NCI-H2171 (cell line): ENCODE results near the gene C14orf180.

Source experiments
- DNase-seq: peaks from one replicate; lab custom pipeline; 2025; lab: John Stamatoyannopoulos, UW

The C14orf180 gene

DNA sequence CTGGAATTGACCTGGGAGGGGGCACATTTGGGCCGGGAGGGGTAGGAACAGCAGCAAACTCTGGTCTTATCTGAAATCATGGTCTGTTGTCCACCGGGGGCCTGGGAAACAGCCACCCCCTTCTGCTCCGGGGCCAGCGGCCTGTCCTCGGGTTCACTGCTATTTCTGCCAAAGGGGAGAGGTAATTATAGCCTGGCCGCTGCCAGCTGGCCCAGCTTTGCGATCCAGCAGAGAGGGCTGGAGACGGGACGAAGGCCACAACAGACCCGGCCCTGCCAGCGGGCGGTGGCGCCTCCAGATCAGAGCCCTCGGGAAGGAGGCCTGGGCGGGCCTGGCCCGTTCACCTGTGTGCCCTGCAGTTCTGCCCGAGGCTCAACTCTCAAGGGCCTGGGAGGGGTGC is at the start of gene C14orf180:
Gene C14orf180 (plus strand): TSS at position 258 of the 400 bp plus-strand sequence. CDS start 6,667 bp downstream, outside the sequence.
- no peak for DNase-seq

DNA sequence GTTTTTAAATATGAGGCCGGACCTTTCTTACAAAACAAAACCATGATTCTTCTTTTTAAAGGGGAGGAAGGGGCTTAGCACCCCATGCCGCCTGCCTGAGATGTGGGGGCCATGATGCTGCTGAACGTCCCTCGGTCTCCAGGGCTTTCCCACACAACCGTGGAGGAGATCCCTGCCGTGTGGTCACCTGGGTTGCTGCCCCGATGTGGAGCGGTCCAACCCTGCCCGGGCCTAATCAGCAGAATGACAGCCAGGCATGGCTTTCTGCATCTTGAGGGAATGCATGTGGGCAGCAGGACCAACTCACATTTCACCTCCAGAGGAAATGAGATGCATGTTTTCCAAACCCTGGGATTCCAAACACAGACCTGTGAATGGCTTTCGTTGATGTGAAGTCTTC is 48.9 kb upstream of the C14orf180 start:
- DNase-seq, result no peak

DNA sequence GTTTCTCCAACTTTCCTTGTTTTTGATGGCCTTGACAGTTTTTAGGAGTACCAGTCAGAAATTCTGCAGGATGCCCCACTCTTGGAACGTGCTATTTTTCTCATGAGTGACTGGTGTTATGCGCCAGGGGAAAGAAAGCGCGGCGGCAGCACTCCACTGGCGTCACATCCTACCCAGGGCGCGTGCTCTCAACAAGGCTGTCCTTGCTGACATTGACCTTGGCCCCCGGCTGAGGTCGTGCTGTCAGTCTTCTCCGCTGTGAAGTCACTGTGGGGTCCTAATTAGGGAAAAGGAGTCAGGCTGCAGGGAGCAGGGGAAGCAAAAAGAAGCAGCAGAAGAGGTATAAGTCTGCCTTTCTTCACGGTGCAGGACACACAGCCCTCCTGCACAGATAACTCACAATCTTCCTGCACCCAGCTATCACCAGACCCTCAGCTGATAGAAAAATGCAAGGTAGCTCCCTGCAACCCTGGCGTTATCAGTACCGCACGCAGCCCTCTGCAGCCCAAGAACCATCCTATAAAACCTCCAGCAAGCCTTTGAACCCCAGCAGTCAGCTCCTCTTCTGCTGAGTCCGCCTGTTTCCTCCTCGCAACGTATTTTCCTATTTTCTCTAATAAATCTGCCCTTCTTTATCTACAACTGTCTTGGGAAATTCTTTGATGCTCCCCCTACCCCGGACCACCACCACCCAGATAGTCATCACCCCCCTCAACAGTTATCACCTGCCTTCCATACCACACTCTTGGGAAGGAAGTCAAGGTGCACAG is 48.0 kb upstream of the C14orf180 start:
- DNase-seq, result no peak

DNA sequence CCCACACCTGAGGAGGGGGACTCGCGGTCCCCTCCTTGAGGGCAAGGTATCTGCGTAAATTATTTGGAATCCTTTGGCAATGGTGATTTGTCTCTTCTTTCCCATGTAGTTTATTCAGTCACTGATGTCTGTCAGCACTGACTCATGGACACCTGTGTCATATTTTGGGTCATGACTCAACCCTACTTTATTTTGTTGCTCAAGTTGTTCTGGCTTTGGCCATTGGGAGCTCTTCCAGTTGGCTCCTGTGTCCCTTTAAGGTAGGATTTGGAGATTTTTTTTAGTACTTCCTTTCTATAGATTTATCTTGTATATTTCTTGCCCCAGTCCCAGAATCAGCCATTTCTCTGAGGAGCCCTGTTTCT is 47.4 kb upstream of the C14orf180 start:
- no peak for DNase-seq

DNA sequence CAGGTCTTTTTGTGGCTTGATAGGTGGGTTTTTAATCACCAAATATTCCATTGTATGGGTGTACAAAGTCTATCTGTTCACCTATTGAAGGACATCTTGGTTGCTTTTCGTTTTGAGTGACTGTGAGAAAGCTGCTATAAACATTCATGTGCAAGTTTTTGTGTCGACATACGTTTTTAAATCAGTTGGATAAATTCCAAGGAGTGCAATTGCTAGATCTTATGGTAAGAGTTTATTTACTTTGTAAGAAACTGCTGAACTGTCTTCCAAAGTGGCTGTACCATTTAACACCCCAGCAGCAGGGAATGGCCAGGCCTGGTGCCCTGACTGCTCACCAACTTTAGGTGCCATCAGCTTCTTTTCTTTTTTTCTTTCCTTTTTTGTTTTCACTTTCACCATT is 45.5 kb upstream of the C14orf180 start:
- no peak for DNase-seq

DNA sequence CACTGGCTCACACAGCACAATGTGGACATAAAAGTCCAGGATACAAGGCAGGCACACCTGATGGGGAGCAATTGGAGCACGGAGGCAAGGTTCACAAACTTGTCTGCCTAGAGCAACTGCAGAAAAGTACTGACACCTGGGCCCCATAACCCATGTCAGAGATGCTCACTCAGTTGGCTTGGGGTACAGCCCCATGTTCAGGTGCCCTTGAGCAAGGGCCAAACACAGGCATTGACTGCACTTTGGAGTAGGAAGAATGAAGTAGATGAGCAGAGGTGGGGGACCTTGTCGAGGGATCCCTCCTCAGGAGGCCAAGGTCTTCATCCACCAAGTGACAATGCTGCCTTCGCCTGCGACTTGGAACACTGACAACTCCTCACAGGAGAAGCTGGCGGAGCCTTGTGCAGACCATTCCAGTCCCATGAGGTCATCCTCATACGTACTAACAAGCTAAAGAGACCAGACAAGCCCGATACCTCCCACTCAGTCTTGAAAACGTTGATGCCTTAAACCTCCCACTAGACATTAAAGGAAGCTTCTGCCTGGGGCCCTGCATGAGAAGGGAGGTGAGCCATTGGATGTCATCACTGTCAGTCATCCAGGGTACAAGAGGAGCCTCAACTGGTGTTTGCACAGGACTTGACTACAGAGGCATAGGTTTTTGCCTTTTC is 42.5 kb upstream of the C14orf180 start:
- no peak for DNase-seq

DNA sequence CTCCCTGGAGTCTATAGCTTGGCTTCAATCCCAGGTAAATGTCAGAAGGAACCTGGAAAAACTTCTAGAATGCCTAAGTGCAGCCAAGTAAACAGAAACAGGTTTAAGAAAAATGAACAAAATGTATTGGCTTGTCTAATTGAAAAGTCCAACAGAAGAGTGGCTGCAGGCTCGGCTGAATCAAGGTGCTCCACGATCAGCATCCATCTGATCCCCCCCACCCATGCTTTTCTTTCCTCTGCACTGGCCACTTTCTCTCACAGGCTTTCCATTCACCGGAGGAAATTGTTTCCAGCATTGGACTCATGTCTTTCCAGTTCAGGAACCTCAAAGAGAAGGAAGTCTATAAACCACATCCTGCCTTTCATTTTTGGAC is 42.0 kb upstream of the C14orf180 start:
- DNase-seq, result no peak

DNA sequence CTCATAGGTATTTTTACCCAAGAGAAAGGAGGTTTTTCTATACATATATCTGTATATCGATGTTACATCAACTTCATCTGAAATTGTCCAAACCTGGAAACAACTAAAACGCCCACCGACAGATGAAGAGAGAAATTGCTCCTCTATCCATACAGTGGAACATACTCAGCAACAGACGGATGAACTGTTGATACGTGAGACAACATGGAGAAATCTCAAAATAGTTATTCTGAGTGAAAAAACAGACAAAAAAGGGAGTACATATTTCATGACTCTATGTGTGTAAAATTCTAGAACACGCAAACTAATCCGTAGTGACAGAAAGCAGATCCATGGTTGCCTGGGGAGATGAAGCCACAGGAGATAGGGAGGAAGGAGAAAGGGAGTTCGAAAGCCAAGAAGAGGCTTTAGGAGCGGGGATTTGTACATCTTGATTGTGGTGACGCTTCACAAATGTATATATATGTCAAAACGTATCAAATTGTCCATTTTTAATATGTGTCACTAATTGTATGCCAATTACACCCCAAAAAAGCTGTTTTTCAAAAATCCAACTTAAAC is 37.6 kb upstream of the C14orf180 start:
- DNase-seq, result no peak

DNA sequence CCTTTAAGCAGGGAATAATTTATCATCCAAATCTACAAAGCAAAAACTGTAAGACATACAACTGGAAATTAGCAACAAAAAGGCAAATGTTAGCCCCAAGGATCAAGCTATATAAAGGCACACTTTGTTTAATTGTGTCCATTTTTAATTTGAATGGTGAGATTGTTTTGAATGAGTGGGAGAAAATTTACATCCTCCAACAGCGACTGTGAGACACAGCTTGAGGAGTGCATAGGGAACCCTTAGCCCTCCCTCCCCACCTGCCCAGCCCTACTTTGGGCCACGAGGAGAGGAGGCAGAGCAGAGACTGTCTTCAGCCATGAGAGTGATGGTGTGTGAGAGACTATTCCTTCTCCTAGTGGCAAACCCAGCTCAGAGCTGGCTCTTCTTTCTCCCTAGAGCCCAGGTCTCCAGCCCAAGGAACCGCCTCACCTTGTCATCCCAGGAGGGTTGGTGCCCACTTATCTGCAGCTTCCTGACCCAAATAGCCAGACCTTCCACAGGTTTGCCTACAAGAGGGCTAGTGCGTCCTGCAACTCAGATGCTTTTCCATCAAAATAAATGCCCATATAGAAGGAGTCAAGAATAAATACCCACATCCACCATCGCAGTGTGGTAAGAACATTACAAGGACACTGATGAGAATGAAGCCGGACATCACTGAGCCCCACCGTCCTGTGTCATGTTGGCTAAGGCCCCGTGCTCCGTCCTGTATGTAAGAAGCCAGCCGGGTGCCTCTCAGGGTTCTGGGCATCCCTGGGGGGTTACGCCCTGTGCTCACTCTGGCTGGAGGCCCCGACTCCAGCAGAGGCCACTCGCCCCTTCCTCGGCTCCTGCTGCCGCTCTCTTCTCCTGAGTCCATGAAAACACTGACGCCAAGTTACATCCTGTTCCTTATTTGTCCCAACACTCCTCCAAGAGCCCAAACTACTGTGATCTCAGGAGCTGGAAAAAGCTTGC is 36.4 kb upstream of the C14orf180 start:
- no peak for DNase-seq

DNA sequence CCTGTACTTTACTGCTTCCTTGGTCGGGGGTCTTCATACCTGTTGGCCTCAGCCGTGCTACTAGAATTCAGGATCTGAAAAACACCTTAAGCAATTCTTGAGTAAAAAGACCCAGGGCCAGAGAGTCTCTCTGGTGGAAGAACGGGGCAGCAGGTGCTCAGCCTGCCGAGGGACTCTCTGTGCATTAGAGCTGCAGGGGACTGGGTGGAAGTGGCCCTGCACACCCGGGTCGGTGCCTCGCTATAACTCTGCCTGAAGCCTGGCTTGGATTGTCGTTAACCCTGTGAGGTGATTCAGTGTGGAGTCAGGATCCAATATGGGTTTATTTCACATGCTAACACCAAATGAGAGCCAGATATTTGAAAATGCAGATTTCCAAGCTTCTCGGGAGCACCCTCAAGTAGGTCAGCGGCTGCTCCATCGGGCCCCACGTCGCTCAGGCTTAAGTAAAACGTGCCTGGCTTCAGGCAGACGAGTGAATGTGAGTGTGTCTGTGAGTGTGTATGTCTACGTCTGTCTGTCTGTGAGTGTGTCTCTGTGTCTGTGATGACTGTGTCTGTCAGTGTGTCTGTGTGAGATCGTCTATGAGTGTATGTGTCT is 35.1 kb upstream of the C14orf180 start:
- no peak for DNase-seq

DNA sequence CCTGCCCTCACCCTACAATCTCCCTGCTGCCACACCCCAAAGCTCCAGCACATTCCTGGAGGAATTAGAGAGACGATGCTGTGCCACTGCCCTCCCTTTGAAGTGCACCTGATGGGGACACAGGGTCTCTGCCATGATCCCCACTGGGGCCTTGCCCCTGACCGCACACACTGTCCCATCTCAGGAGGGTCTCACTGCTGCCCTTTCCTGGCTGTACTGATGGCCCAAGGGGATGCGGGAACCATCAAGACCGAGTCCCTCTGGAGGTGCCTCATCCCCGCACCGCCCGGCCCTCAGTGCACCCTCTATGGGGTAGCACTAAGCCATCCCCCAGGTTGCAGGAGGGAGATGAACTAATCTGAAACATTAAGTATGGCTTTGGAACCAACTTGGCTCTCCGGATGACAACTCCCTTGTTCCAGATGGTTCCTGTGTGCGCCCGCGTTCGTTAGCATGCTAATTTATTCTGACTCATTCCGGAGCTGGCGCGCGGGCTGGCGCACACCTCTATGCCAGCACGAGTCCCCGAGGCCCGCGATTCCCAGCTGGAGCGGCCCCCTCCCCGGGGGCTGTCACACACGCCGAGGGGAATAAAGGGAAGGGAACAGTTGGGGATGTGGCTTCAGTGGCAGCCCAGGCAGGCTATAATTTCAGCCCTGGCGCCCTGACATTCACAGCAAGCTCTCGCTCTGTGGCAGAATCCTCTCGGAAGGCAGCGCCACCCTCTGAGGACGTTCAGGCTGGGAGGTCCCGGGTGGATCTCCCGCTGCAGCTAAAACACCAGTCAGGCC is 34.2 kb upstream of the C14orf180 start:
- DNase-seq, result peak; percentile 75

DNA sequence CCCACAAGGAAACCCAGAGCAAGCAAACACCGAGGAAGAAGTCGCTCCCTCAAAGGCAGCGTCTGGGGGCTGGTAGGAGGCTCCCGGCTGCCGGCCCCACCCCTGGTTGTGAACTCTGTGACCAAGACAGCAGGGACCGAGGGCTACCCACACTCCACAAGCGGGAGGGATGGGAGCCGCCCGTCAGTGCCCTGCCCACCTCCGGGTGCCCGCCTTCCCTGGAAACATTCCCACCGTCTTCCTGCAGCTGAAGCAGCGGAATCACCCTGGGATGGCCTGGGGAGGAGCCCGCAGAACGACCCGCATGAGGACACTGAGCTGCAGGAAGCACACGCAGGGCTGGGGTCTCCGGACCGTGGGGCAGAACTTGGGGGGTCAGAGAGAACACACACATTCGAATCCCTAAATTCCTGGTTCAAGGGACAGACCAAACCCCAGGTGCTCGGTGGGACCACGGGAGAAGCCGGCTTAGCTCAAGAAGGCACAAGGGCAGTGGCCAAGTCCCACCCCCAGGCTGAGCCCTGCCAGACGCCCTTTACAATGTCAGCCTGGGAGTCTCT is 33.5 kb upstream of the C14orf180 start:
- no peak for DNase-seq

DNA sequence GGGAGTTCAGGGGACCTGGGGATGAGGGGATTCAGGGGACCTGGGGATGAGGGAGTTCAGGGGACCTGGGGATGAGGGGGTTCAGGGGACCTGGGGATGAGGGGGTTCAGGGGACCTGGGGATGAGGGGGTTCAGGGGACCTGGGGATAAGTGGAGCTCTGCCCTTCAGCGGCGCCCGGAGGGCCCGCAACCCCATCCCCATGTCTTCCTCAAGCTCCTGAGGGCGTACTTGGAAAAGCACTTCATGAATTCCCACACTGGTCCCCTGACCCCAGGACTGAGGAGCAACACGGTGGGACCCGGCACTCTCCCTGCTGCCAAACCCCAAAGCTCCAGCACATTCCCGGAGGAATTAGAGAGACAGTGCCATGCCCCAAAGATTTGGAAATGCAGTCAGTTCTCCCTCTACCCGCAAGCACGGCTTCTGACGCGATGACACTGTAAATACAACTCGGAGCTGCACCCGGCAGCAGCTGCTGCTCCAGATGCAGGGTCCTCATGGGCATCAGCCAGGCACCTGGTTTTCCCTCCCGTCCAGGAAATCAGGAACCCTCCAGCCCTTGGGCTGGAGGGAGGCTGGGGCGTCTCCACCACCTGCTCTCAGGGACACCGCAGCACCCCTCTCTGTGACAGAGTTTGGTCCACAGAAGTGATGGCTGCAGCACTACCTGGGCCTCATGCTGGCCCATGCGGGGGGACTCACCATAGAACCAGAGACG is 32.8 kb upstream of the C14orf180 start:
- DNase-seq, result peak; percentile 19

DNA sequence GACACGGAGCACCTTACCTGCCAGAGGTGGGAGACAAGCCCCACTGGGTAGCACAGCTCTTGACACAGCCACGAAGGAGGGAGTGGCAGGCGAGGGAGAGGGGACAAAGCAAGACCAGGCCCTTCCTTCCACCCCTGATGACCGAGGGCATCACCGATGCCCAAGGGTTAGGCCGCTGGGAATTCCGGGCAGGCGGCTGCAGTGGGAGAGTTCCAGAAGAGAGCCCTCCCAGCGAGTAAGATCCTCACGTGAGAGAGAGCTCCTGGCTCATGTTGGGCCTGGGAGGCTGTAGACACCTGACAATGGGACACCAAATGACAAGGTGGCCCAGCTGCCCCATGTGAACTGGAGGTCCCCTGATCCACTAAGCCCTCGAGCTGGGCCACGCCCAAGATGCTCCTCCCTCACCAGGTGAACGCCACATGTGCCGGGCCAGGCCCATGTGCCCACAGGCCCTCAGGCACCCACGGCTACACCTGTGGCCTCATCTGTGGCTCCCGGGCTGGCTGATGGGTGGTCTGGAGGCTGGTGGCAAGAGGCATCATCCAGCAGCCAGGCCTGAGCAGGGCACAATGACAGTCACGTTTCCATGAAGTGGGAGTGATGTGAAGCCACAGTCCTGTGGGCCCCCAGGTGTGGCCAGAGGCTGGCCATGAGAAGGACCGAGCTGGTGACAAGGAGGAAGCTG is 32.1 kb upstream of the C14orf180 start:
- DNase-seq, result no peak

DNA sequence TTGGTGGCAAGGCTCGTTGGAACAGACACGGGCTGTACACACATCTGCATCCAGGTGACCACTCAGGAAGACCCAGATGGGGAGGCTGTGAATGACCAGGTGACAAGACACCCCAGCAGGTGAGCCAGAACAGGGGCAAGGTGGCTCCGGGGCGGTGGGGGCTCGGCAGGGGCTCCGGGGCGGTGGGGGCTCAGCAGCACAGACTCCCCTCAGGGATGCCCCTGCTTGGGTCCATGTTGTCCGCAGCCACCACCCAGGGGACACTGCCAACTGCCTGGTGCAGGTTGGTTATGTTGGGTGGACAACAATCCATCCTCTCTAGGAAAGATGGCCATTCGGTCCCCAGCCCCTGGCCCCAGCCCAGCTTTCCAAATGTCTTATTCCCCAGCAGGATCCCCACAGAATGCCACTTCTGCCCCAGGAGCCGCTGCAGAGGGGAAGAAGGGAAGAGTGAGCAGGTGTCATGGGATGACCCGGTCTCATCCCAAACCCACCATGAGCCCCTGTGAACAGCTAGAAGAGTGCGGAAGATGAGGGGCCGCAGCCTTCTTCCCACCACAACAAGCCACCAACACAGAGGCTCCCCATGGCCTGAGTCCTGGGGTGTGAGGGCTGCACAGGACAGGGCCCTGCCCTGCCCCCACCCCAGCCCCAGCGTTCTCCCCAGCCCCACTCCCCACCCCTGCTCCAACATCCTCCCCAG is 31.4 kb upstream of the C14orf180 start:
- no peak for DNase-seq

DNA sequence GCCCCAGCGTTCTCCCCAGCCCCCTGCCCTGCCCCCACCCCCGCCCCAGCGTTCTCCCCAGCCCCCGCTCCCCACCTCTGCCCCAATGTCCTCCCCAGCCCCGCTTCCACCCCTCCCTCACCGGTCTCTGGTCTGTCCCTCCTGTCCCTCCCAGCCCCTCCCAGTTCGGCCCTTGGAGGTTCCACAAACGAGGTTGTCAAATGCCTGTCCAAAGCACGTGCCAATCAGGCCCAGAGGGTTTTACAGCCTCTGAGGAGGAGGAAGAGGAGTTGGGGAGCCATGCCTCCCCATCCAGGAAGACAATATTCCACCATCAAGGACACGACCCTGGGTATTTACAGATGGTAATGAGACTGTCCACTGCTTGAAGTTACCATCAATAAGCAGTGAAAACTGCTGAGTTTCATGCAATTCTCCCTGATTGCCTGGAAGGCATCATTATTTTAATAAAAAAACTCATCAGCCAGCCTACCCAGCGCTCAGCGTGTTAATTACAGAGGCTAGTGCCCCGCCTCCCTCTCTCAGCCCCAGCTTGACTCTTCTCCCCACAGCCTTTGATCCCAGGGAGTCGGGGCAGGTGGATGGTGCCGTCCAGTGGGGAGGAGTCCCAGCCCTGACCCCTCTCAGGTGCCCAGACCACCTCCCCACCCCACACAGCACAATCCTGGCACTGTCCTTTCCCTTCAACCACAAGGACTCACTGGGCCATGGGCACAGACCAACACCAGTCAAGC is 30.6 kb upstream of the C14orf180 start:
- DNase-seq, result no peak

DNA sequence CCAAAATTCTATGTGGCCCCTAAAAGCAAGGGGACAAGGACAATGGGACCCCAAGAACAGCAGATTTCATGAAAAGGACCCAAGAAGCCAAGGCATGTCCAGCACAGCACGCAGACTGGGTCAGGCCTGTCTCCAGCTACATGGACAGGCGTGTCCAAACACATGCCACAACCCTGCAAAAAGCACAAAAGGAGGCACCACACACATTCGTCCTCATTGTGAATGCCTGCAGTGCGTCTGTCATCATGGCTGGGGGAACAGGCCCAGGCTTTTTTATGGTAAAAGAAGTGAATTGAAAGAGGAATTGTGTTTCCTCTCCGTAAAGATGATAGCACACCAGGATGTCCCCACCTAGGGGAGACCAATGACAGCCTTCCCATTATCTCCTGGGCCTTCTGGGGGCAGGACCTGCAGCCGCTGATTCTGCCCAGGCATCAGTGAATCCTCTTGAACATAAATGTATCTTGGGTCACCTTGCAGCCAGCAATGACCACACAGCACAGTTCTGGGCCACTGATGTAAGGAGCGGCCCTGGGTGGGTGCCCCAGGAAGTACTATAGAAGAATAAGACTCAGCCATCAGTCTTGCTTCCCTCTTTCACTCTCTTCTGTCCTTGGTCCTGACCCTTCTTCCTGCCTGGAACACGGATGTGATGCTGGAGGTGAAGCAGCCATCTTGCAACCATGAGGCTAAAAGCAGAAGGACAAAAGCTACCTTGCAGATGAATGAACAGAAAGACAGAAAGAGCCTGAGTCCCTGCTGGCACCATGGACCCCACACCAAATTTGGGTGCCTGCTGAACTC is 29.8 kb upstream of the C14orf180 start:
- DNase-seq, result no peak
